Karpas-422 (cell line): ENCODE data around the gene RNU1-1. TPM values are rescaled to one million over a fixed set of nuclear protein-coding genes. Genes with fewer than 3 reads are reported as not detected.
"Not testable (repeated sequence)": the region's sequence is repeated elsewhere in the genome, so short reads cannot be mapped to it uniquely, and the experiment has no call there.

Experiments
- DNase-seq: peaks from one replicate; pipeline ENCODE4 v3.0.0-alpha.2; 2015
- H2AFZ ChIP-seq: fragments of 200-600 bp; sonication (generic); 2 replicates; pipeline ENCODE4 v1.6.1; 2014; ENCODE audit warnings: antibody characterized with exemption, low read length, mixed read lengths
- H3K27ac ChIP-seq: fragments of 200-600 bp; sonication (generic); 2 replicates; pipeline ENCODE4 v1.5.1; 2014; ENCODE audit warnings: mild to moderate bottlenecking, low read length, moderate library complexity
- H3K27me3 ChIP-seq: fragments of 200-600 bp; sonication (generic); 2 replicates; pipeline ENCODE4 v1.6.1; 2014; ENCODE audit warnings: low read length, mixed read lengths
- H3K36me3 ChIP-seq: fragments of 200-600 bp; sonication (generic); 2 replicates; pipeline ENCODE4 v1.6.1; 2014; ENCODE audit warnings: low read length, mixed read lengths; ENCODE audit not compliant: insufficient read depth
- H3K4me1 ChIP-seq: fragments of 200-600 bp; sonication (generic); 2 replicates; pipeline ENCODE4 v1.6.1; 2014; ENCODE audit warnings: mild to moderate bottlenecking, low read length, mixed read lengths
- H3K4me2 ChIP-seq: fragments of 200-600 bp; sonication (generic); 2 replicates; pipeline ENCODE4 v1.6.1; 2014; ENCODE audit warnings: low read length, low read depth, mild to moderate bottlenecking; ENCODE audit not compliant: poor library complexity, severe bottlenecking
- H3K4me3 ChIP-seq: fragments of 200-600 bp; sonication (generic); 2 replicates; pipeline ENCODE4 v1.5.1; 2014; ENCODE audit warnings: mild to moderate bottlenecking, antibody characterized with exemption, low read length, mixed read lengths
- H3K79me2 ChIP-seq: fragments of 200-600 bp; sonication (generic); 2 replicates; pipeline ENCODE4 v1.6.1; 2014; ENCODE audit warnings: mild to moderate bottlenecking, low read length, mixed read lengths
- H3K9ac ChIP-seq: fragments of 200-600 bp; sonication (generic); 2 replicates; pipeline ENCODE4 v1.6.0; 2014; ENCODE audit warnings: low read length
- H3K9me2 ChIP-seq: fragments of 200-600 bp; sonication (generic), shearing (Covaris generic); replicated peaks from 2 replicates; pipeline ENCODE4 v1.6.0; 2014; ENCODE audit warnings: mild to moderate bottlenecking, low read length, moderate library complexity; ENCODE audit not compliant: insufficient read depth
- H3K9me3 ChIP-seq: fragments of 300-700, 200-600 bp; sonication (generic); 2 replicates; pipeline ENCODE4 v1.6.1; 2014; ENCODE audit warnings: low read length, mixed read lengths
- H4K20me1 ChIP-seq: fragments of 200-600 bp; sonication (generic); 2 replicates; pipeline ENCODE4 v1.6.1; 2014; ENCODE audit warnings: mild to moderate bottlenecking, antibody characterized with exemption, low read length, low read depth; ENCODE audit not compliant: insufficient read depth
- total RNA-seq: library from RNA; depleted of rRNA; stranded (reverse); fragments of >200 nt; shearing (Covaris generic); gene quantifications from 2 replicates; pipeline ENCODE4 v1.2.3, GENCODE V29; 2014; ENCODE audit warnings: low replicate concordance

The RNU1-1 gene
- total RNA-seq, 1 experiment from 2014 or later = under 0.01 TPM

DNA sequence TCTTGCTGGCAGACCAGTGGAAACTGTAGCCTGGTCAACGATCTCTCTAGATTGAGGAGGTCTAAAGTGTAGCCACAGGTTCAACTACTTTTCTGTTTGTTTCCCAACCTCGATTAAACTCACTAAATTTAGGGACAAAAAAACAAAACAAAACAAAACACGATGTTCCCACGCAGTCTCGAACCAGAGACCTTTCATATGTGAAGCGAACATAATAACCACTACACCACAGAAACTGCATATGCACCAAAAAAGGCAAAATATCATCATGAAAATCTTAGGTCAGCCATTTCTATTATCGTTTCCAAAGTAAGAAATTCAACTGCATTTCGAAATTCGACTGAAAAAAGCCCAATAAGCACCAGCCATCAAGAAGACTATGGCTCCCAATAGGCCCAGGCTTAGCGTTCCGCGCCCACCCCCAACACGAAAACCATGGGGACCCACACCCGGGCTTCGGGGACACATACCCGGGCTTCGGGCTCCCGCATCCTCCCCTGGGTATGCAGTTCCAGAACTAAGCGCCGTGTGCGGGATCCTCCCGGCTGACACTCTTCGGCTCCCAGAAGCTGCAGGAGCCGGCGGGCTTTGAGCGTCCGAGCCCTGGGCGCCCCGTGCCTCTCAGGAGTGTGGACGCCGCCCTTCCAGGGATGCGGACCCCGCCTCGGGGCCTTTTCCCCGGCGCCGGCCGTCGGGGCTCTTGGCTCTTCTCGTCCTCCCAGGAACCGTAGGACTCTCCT lies 33.6 kb upstream of the RNU1-1 start:
- H3K9me2 ChIP-seq, H4K20me1 ChIP-seq, H3K36me3 ChIP-seq, H3K4me2 ChIP-seq, H3K79me2 ChIP-seq, H3K9ac ChIP-seq, H3K27me3 ChIP-seq, H3K4me1 ChIP-seq, H3K27ac ChIP-seq, DNase-seq, H3K4me3 ChIP-seq, H3K9me3 ChIP-seq, H2AFZ ChIP-seq: not testable (repeated sequence)

DNA sequence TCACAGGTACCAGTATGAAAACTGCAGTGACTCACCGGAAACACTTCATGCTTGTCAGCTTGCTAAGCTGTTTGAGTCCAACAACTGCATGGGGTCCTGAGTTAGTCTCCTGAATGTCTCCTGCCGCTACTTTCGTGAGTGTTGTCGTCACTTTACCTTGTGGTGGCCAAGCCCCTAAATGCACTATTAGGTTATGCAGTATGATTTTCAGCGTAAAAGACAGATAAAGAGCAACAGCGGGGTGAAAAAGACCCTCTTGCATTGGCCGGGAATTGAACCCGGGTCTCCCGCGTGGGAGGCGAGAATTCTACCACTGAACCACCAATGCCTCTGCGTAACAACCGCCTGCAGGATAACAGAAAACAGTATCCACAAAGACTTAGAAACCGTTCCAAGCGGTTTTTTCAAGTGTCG lies 31.6 kb upstream of the RNU1-1 start:
- not testable (repeated sequence) for H3K9ac ChIP-seq, DNase-seq, H3K4me2 ChIP-seq, H3K9me2 ChIP-seq, H3K27me3 ChIP-seq, H2AFZ ChIP-seq, H3K9me3 ChIP-seq, H3K27ac ChIP-seq, H3K4me3 ChIP-seq, H4K20me1 ChIP-seq, H3K4me1 ChIP-seq, H3K36me3 ChIP-seq, H3K79me2 ChIP-seq

DNA sequence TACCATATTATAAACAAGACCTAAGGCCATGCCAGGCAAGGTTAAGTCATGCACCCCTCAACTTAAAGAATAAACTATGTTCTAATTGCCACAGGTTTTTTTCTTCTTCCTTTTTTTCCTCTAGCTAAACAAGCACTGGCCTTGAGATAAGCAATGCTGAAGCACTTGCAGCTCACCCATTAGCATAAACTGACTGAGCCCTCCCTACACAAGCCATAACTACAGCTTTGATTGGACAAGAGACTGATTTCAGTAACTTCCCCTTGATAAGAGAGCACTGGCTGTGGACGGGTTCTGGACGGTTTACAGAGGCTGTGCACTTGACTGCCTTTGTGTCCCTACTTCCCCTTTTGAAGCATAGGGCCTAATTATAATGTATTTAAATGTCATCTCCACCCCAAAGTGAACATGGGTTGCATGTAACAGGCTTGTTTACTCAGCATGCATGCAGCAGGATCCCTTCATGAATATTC lies 26.4 kb upstream of the RNU1-1 start:
- peak overlapping the region; percentile 64 for H3K27ac ChIP-seq
- peak; percentile 85 for DNase-seq
- H4K20me1 ChIP-seq, H3K27me3 ChIP-seq, H3K36me3 ChIP-seq, H3K79me2 ChIP-seq, H3K9me2 ChIP-seq, H3K9me3 ChIP-seq, H3K4me3 ChIP-seq: not testable (repeated sequence)
- H3K9ac ChIP-seq = peak overlapping the region; percentile 46; the same call in 1 of the 2 replicates
- H3K4me2 ChIP-seq = peak overlapping the region; percentile 48
- peak overlapping the region; percentile 44 for H2AFZ ChIP-seq
- H3K4me1 ChIP-seq = peaks cover 12% of the 10 kb centered on the region

DNA sequence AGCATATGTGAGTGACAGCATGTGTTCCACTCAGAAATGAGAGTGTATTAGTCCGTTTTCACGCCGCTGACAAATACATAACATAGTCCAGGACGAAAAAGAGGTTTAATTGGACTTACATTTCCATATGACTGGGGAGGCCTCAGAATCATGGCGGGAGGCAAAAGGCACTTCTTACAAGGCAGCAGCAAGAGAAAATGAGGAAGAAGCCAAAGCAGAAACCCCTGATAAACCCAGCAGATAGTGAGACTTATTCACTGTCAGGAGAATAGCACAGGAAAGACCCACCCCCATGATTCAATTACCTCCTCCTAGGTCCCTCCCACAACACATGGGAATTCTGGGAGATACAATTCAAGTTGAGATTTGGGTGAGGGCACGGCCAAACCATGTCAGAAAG lies 23.4 kb upstream of the RNU1-1 start:
- not testable (repeated sequence) for H3K4me2 ChIP-seq

DNA sequence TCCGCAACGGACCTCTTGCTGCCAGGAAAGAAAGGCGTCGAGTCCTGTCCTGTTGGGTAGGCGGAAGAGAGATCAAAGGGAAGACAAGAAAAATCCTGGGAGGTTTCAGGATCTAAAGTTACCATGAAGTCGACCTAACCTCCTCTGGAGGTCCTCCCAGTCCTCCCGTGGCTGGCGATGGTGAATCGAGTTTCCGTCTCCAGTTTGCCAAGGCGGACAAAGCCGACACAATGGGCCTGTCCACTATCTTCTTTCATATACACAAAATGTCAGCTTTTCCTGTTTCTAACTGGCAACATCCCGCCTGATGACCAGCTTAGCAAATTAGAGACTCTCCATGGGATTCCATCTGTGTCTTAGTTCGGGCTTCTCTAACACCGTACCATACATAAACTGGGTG lies 22.7 kb upstream of the RNU1-1 start:
- not testable (repeated sequence) for DNase-seq, H2AFZ ChIP-seq, H3K36me3 ChIP-seq, H3K9ac ChIP-seq, H3K4me2 ChIP-seq, H3K4me3 ChIP-seq, H3K27ac ChIP-seq, H3K27me3 ChIP-seq, H4K20me1 ChIP-seq, H3K9me2 ChIP-seq, H3K79me2 ChIP-seq, H3K9me3 ChIP-seq
- H3K4me1 ChIP-seq = peaks cover 12% of the 10 kb centered on the region

More for the DNA sequence above, 23.4 kb upstream of the RNU1-1 start:
- not testable (repeated sequence) for H3K9ac ChIP-seq, DNase-seq, H3K4me3 ChIP-seq, H3K9me2 ChIP-seq, H3K27me3 ChIP-seq, H4K20me1 ChIP-seq, H3K36me3 ChIP-seq, H3K27ac ChIP-seq, H3K9me3 ChIP-seq, H3K79me2 ChIP-seq
- Histone ChIP-seq H3K4me1 (peaks cover 12% of the 10 kb centered on the region), H2AFZ (peak overlapping the region; percentile 67)

DNA sequence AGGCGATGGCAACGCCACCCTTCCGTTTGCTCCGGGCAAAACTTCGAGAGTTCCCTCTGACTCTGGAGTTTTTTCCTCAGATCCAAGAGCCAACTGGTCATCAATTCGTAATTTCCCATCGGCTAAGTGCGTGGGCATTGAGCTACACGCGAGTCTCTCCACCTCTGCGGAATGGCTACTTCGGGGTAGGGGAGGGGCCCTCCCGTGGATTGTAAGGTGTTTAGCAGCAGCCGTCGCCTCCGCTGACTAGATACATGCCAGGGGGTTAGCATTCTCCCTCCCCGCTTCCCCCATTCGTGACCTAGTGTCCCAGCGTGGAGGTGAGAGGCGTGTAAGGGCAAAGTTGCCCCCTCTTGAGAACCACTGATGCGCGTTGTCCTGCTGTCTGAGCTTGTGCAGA lies 21.8 kb upstream of the RNU1-1 start:
- H3K36me3 ChIP-seq, H3K9ac ChIP-seq, DNase-seq, H3K27ac ChIP-seq, H2AFZ ChIP-seq, H3K79me2 ChIP-seq, H3K9me3 ChIP-seq, H3K27me3 ChIP-seq, H3K4me2 ChIP-seq, H4K20me1 ChIP-seq, H3K4me3 ChIP-seq, H3K9me2 ChIP-seq: not testable (repeated sequence)
- peaks cover 12% of the 10 kb centered on the region for H3K4me1 ChIP-seq

DNA sequence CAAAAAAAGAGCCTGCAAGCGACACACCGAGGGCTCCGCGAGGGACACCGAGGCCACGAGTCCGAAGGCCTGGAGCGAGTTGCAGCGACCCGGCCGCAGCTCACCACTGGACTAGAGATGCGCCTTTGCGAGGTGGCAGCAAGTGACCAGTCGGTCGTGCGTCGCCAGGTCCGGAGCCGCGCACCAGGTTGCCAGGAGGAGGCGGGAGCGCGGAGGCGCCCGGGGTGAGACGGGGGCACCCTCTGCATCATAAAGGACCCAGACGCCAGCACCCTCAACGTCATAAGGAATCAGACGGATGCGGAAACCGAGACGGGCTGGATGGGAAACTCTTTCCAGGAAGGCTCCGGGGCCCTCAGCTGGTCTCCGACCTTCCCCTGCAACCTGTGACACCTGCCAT lies 21.4 kb upstream of the RNU1-1 start:
- not testable (repeated sequence) for DNase-seq, H3K79me2 ChIP-seq, H3K4me3 ChIP-seq, H3K27me3 ChIP-seq, H3K27ac ChIP-seq, H3K9me2 ChIP-seq, H3K9ac ChIP-seq, H3K4me2 ChIP-seq, H2AFZ ChIP-seq, H3K9me3 ChIP-seq, H3K36me3 ChIP-seq, H4K20me1 ChIP-seq
- H3K4me1 ChIP-seq = peaks cover 10% of the 10 kb centered on the region

DNA sequence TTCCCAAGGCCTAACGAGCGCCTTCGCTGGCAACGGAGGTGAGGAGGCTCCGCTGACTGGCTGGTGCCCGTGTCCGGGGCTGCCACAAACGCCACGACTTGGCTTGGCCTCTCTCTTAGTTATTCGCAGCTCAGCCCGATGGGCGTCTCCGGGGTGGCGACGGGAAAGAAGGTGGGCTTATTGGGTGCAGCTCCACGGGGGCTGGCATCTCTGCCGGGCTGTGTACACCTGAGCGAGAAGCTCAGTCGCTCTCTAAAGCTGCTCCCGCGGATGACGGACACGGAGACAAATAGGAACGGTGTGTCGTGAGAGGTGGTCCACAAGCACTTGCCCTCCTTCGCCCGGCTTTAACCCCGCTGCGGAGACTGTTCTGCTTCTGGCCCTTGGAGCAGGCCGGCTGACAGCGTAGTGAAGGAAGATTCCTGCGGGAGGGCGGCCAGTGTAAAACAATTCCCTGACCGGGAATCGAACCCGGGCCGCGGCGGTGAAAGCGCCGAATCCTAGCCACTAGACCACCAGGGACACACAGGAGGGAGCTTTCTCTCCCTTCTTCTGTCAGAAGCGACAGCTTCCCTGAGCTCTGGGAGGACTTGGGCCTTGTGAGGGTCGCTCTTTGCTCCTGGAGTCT lies 20.9 kb upstream of the RNU1-1 start:
- not testable (repeated sequence) for H2AFZ ChIP-seq, H3K4me2 ChIP-seq, DNase-seq, H3K4me1 ChIP-seq, H3K4me3 ChIP-seq, H3K27ac ChIP-seq, H3K79me2 ChIP-seq, H3K36me3 ChIP-seq, H3K9me2 ChIP-seq, H3K9ac ChIP-seq, H3K27me3 ChIP-seq, H4K20me1 ChIP-seq, H3K9me3 ChIP-seq
